LHCN-M2 (cell line): Measurements from ENCODE around the gene ATP6V0C. TPM values are rescaled to one million over a fixed set of nuclear protein-coding genes. Genes with fewer than 3 reads are reported as not detected.

Source experiments
- DNase-seq: peaks from one replicate; pipeline ENCODE4 v3.0.0-alpha.2; 2012; ENCODE audit warnings: low read depth
- total RNA-seq: library from RNA; depleted of rRNA; stranded (reverse); fragments of >200 nt; gene quantifications from 2 replicates; pipeline ENCODE4 v1.2.3, GENCODE V29; 2014

ATP6V0C gene
- total RNA-seq, 1 experiment from 2014 or later, result 42.3 TPM

- DNase-seq, result no peak
These were observed 23.3 kb upstream of the ATP6V0C start for GRCh38 chr16:2490190-2491105.

GRCh38 chr16:2492292-2492691 lies 21.5 kb upstream of the ATP6V0C start:
- no peak for DNase-seq

- DNase-seq, result no peak
These were observed 20.1 kb upstream of the ATP6V0C start for GRCh38 chr16:2493605-2494004.

GRCh38 chr16:2494616-2495015 lies 19.1 kb upstream of the ATP6V0C start:
- DNase-seq, result no peak

- DNase-seq, result no peak
These were observed 18.7 kb upstream of the ATP6V0C start for GRCh38 chr16:2495041-2495440.

GRCh38 chr16:2496223-2497115 lies 17.3 kb upstream of the ATP6V0C start:
- DNase-seq, result no peak

- peak; percentile 64 for DNase-seq
These were observed 16.6 kb upstream of the ATP6V0C start for GRCh38 chr16:2497116-2497630.

GRCh38 chr16:2497695-2498484 lies 15.9 kb upstream of the ATP6V0C start:
- no peak for DNase-seq

GRCh38 chr16:2498531-2499253 lies 15.1 kb upstream of the ATP6V0C start:
- DNase-seq, result no peak

GRCh38 chr16:2499454-2499853 lies 14.3 kb upstream of the ATP6V0C start:
- DNase-seq, result no peak

- DNase-seq, result no peak
These were observed 13.8 kb upstream of the ATP6V0C start for GRCh38 chr16:2499890-2500429.

GRCh38 chr16:2500430-2500917 lies 13.3 kb upstream of the ATP6V0C start:
- no peak for DNase-seq

- peak; percentile 57 for DNase-seq
These were observed 12.6 kb upstream of the ATP6V0C start for GRCh38 chr16:2500918-2501750.

- DNase-seq, result no peak
These were observed 11.5 kb upstream of the ATP6V0C start for GRCh38 chr16:2501946-2502895.

GRCh38 chr16:2505695-2506094 lies 8.1 kb upstream of the ATP6V0C start:
- no peak for DNase-seq

- no peak for DNase-seq
These were observed 6.6 kb upstream of the ATP6V0C start for GRCh38 chr16:2507052-2507659.

- no peak for DNase-seq
These were observed 6.1 kb upstream of the ATP6V0C start for GRCh38 chr16:2507665-2508064.
